ENCODE results near the gene DICER1.
"Not testable (repeated sequence)": the region's sequence is repeated elsewhere in the genome, so short reads cannot be mapped to it uniquely, and the experiment has no call there.

The DICER1 gene

GRCh38 chr14:95185033-95185766, 27.9 kb upstream of the DICER1 start:
- no peak for DNase-seq

- no peak for DNase-seq
Observed at GRCh38 chr14:95184413-95184790, 27.1 kb upstream of the DICER1 start.

GRCh38 chr14:95183532-95184412, 26.4 kb upstream of the DICER1 start:
- DNase-seq, result no peak

GRCh38 chr14:95183082-95183481, 25.8 kb upstream of the DICER1 start:
- DNase-seq, result no peak

GRCh38 chr14:95182379-95182778, 25.1 kb upstream of the DICER1 start:
- DNase-seq, result no peak

GRCh38 chr14:95180966-95181741, 23.8 kb upstream of the DICER1 start:
- no peak for DNase-seq

- DNase-seq, result not testable (repeated sequence)
Observed at GRCh38 chr14:95175670-95176069, 18.3 kb upstream of the DICER1 start.

GRCh38 chr14:95174184-95174792, 17.0 kb upstream of the DICER1 start:
- no peak for DNase-seq

- DNase-seq, result no peak
Observed at GRCh38 chr14:95173518-95173917, 16.2 kb upstream of the DICER1 start.

GRCh38 chr14:95167177-95167576, 9.8 kb upstream of the DICER1 start:
- DNase-seq, result no peak

- DNase-seq, result no peak
Observed at GRCh38 chr14:95165517-95165916, 8.2 kb upstream of the DICER1 start.

GRCh38 chr14:95164506-95164905, 7.2 kb upstream of the DICER1 start:
- no peak for DNase-seq

- no peak for DNase-seq
Observed at GRCh38 chr14:95163666-95164065, 6.3 kb upstream of the DICER1 start.

GRCh38 chr14:95163132-95163531, 5.8 kb upstream of the DICER1 start:
- DNase-seq, result no peak

- DNase-seq, result no peak
Observed at GRCh38 chr14:95162641-95163040, 5.3 kb upstream of the DICER1 start.

GRCh38 chr14:95157048-95157326, 342 bp downstream of the DICER1 start:
- no peak for DNase-seq

- no peak for DNase-seq
Observed at GRCh38 chr14:95156161-95157047, 925 bp downstream of the DICER1 start.

GRCh38 chr14:95155045-95155444, 2.3 kb downstream of the DICER1 start:
- DNase-seq, result no peak

- no peak for DNase-seq
Observed at GRCh38 chr14:95153866-95154265, 3.5 kb downstream of the DICER1 start.

GRCh38 chr14:95151561-95151960, 5.8 kb downstream of the DICER1 start:
- DNase-seq, result no peak

- no peak for DNase-seq
Observed at GRCh38 chr14:95150910-95151309, 6.4 kb downstream of the DICER1 start.

- no peak for DNase-seq
Observed at GRCh38 chr14:95149441-95149840, 7.9 kb downstream of the DICER1 start.

Measured in KG1 (cell line).